ENCODE results near the gene SIPA1L2. TPM values are rescaled to one million over a fixed set of nuclear protein-coding genes. Genes with fewer than 3 reads are reported as not detected.

The SIPA1L2 gene
- total RNA-seq, 1 donor from 2014 or later = 14.9 TPM

GRCh38 chr1:232648316-232648715 is 18.4 kb upstream of the SIPA1L2 start:
- TF ChIP-seq CTCF (IDR thresholded peaks at IDR 0.05; ENCODE audit: insufficient read depth, low read depth, low read length) = no peak
- no peak for TF ChIP-seq EZH2 (IDR thresholded peaks at IDR 0.05; ENCODE audit: insufficient read depth, low read length)
- H3K4me2 ChIP-seq (ENCODE audit: low read length) = no peak overlapping the region
- no peak overlapping the region for H3K27ac Mint-ChIP-seq (ENCODE audit: unreplicated experiment)

GRCh38 chr1:232644209-232644608 is 14.3 kb upstream of the SIPA1L2 start:
- no peaks in the 10 kb centered on the region for H3K9me3 Mint-ChIP-seq (ENCODE audit: unreplicated experiment)
- no peaks in the 10 kb centered on the region for H3K79me2 ChIP-seq (ENCODE audit: insufficient read depth, low read length)
- H3K4me3 ChIP-seq (ENCODE audit: insufficient read depth, low read depth, low read length) = no peak overlapping the region
- no peaks in the 10 kb centered on the region for H3K9me3 ChIP-seq (ENCODE audit: insufficient read depth, low read depth, low read length)
- FAIRE-seq (no peak), DNase-seq (ENCODE audit: low read depth) (no peak)
- no peaks in the 10 kb centered on the region for H3K4me1 ChIP-seq (ENCODE audit: insufficient read depth, low read length)
- no peak overlapping the region for H2AFZ ChIP-seq (ENCODE audit: low read depth, low read length)
- no peaks in the 10 kb centered on the region for H3K27me3 Mint-ChIP-seq (ENCODE audit: low read depth, unreplicated experiment)
- H3K36me3 Mint-ChIP-seq (ENCODE audit: low read depth, unreplicated experiment) = no peaks in the 10 kb centered on the region
- H4K20me1 ChIP-seq (ENCODE audit: insufficient read depth, low read length) = no peaks in the 10 kb centered on the region
- no peaks in the 10 kb centered on the region for H3K4me1 Mint-ChIP-seq (ENCODE audit: low read depth, unreplicated experiment)
- H3K4me2 ChIP-seq (ENCODE audit: low read length) = no peak overlapping the region
- no peak overlapping the region for H3K4me3 Mint-ChIP-seq (ENCODE audit: unreplicated experiment)
- no peak for TF ChIP-seq EZH2 (IDR thresholded peaks at IDR 0.05; ENCODE audit: insufficient read depth, low read length)
- no peaks in the 10 kb centered on the region for H3K27me3 ChIP-seq (ENCODE audit: insufficient read depth, low read length)
- no peaks in the 10 kb centered on the region for H3K36me3 ChIP-seq (ENCODE audit: insufficient read depth, low read length)
- H3K9ac ChIP-seq (ENCODE audit: low read length) = no peak overlapping the region
- H3K27ac Mint-ChIP-seq (ENCODE audit: unreplicated experiment) = no peak overlapping the region
- no peak overlapping the region for H3K27ac ChIP-seq (ENCODE audit: low read depth, low read length)

More at GRCh38 chr1:232648316-232648715, 18.4 kb upstream of the SIPA1L2 start:
- H3K9me3 ChIP-seq (ENCODE audit: insufficient read depth, low read depth, low read length) = no peaks in the 10 kb centered on the region
- no peaks in the 10 kb centered on the region for H3K79me2 ChIP-seq (ENCODE audit: insufficient read depth, low read length)
- H3K9ac ChIP-seq (ENCODE audit: low read length) = no peak overlapping the region
- peaks cover 2% of the 10 kb centered on the region for H3K9me3 Mint-ChIP-seq (ENCODE audit: unreplicated experiment)
- H3K36me3 ChIP-seq (ENCODE audit: insufficient read depth, low read length) = no peaks in the 10 kb centered on the region
- H2AFZ ChIP-seq (ENCODE audit: low read depth, low read length) = no peak overlapping the region
- no peaks in the 10 kb centered on the region for H3K36me3 Mint-ChIP-seq (ENCODE audit: low read depth, unreplicated experiment)
- H4K20me1 ChIP-seq (ENCODE audit: insufficient read depth, low read length) = no peaks in the 10 kb centered on the region
- no peaks in the 10 kb centered on the region for H3K4me1 Mint-ChIP-seq (ENCODE audit: low read depth, unreplicated experiment)
- no peak overlapping the region for H3K4me3 ChIP-seq (ENCODE audit: insufficient read depth, low read depth, low read length)
- no peaks in the 10 kb centered on the region for H3K4me1 ChIP-seq (ENCODE audit: insufficient read depth, low read length)
- no peak overlapping the region for H3K4me3 Mint-ChIP-seq (ENCODE audit: unreplicated experiment)
- peaks cover 3% of the 10 kb centered on the region for H3K27me3 Mint-ChIP-seq (ENCODE audit: low read depth, unreplicated experiment)
- DNase-seq (ENCODE audit: low read depth) = peak; percentile 44
- H3K27ac ChIP-seq (ENCODE audit: low read depth, low read length) = no peak overlapping the region
- no peak for FAIRE-seq
- peaks cover 3% of the 10 kb centered on the region for H3K27me3 ChIP-seq (ENCODE audit: insufficient read depth, low read length)

- Histone ChIP-seq H3K4me3 (ENCODE audit: insufficient read depth, low read depth, low read length) (no peak overlapping the region), H3K9me3 (ENCODE audit: insufficient read depth, low read depth, low read length) (no peaks in the 10 kb centered on the region), H4K20me1 (ENCODE audit: insufficient read depth, low read length) (no peaks in the 10 kb centered on the region), H3K79me2 (ENCODE audit: insufficient read depth, low read length) (no peaks in the 10 kb centered on the region), H3K27ac (ENCODE audit: low read depth, low read length) (no peak overlapping the region), H3K36me3 (ENCODE audit: insufficient read depth, low read length) (no peaks in the 10 kb centered on the region), H2AFZ (ENCODE audit: low read depth, low read length) (no peak overlapping the region), H3K4me1 (ENCODE audit: insufficient read depth, low read length) (no peaks in the 10 kb centered on the region), H3K4me2 (ENCODE audit: low read length) (no peak overlapping the region), H3K27me3 (ENCODE audit: insufficient read depth, low read length) (no peaks in the 10 kb centered on the region), H3K9ac (ENCODE audit: low read length) (no peak overlapping the region)
- H3K9me3 Mint-ChIP-seq (ENCODE audit: unreplicated experiment) = no peaks in the 10 kb centered on the region
- H3K36me3 Mint-ChIP-seq (ENCODE audit: low read depth, unreplicated experiment) = no peaks in the 10 kb centered on the region
- H3K27me3 Mint-ChIP-seq (ENCODE audit: low read depth, unreplicated experiment) = no peaks in the 10 kb centered on the region
- FAIRE-seq (no peak), DNase-seq (ENCODE audit: low read depth) (no peak)
- no peaks in the 10 kb centered on the region for H3K4me1 Mint-ChIP-seq (ENCODE audit: low read depth, unreplicated experiment)
- no peak overlapping the region for H3K27ac Mint-ChIP-seq (ENCODE audit: unreplicated experiment)
- no peak for TF ChIP-seq EZH2 (IDR thresholded peaks at IDR 0.05; ENCODE audit: insufficient read depth, low read length)
- no peak for TF ChIP-seq CTCF (IDR thresholded peaks at IDR 0.05; ENCODE audit: insufficient read depth, low read depth, low read length)
- H3K4me3 Mint-ChIP-seq (ENCODE audit: unreplicated experiment) = no peak overlapping the region
Observed at GRCh38 chr1:232643251-232643650, 13.3 kb upstream of the SIPA1L2 start.
